HepG2 (cell line): ENCODE results near the gene HAND1. TPM values are rescaled to one million over a fixed set of nuclear protein-coding genes. Genes with fewer than 3 reads are reported as not detected.

Experiments used
- ATAC-seq: fragments of 200-7000 bp; cut with Tn5 transposase; 3 replicates; pipeline ENCODE4 v1.9.1; 2020; ENCODE audit warnings: mild to moderate bottlenecking, moderate library complexity
- BruUV-seq: library from RNA; stranded (reverse); fragments of 400-500 nt; replicated peaks from 2 replicates; lab custom pipeline; 2021; lab: Mats Ljungman, UMichigan
- CTCF ChIA-PET: fragments of 300-600 bp; formaldehyde crosslinking; extraction: SDS; loops from one replicate; lab custom pipeline; 2021; ENCODE audit warnings: low total read pairs, inconsistent platforms, low intra/inter-chr PET ratio; lab: Yijun Ruan, JAX
- POLR2A ChIA-PET: fragments of 350-600 bp; sonication (Branson Sonifier 250); formaldehyde crosslinking; loops from one replicate; lab custom pipeline; 2020; ENCODE audit warnings: antibody characterized with exemption, inconsistent platforms; lab: Yijun Ruan, JAX
- DNase-seq: peaks from one replicate; pipeline ENCODE4 v3.0.0-alpha.2; 2015; ENCODE audit warnings: low spot score
- FAIRE-seq: peaks from 3 replicates; lab custom pipeline; 2011; peaks lifted over from hg19 to GRCh38; lab: Jason Lieb, UNC
- H2AFZ ChIP-seq: one replicate; pipeline ENCODE4 v1.6.1; 2011; ENCODE audit warnings: low read length, inconsistent platforms
- H3K27ac ChIP-seq: fragments of 300-600 bp; 3 replicates; pipeline ENCODE4 v1.8.0; 2011; ENCODE audit warnings: mixed run types, mild to moderate bottlenecking, mixed read lengths, low read length, inconsistent platforms; ENCODE audit not compliant: insufficient read depth; ENCODE audit errors: extremely low read length
- H3K27me3 ChIP-seq, 2 experiments: fragments of 200-600 bp in 1 of 2; 2 replicates in 1 of 2; 3 replicates in 1 of 2; pipeline versions ENCODE4 v1.6.0 to v1.8.0; 2011; ENCODE audit warnings: low read length in 2 of 2, mild to moderate bottlenecking in 2 of 2, moderate library complexity in 2 of 2, inconsistent platforms in 1 of 2; ENCODE audit not compliant: insufficient read depth in 2 of 2, control insufficient read depth in 1 of 2
- H3K36me3 ChIP-seq, 2 experiments: fragments of 200-600 bp in 1 of 2; replicated peaks in 1 of 2; 2 replicates in 1 of 2; 3 replicates in 1 of 2; pipeline versions ENCODE4 v1.5.1 to v1.8.0; 2011; ENCODE audit warnings: low read length in 2 of 2, inconsistent platforms in 1 of 2; ENCODE audit not compliant: insufficient read depth in 2 of 2, control insufficient read depth in 1 of 2
- H3K4me1 ChIP-seq: 2 replicates; pipeline ENCODE4 v1.5.1; 2012; ENCODE audit warnings: low read length, inconsistent platforms; ENCODE audit not compliant: insufficient read depth
- H3K4me2 ChIP-seq: 2 replicates; pipeline ENCODE4 v1.6.0; 2011; ENCODE audit warnings: low read depth, low read length, inconsistent platforms
- H3K4me3 ChIP-seq, 3 experiments: fragments of 200-600 bp in 1 of 3; sonication (generic), shearing (Covaris generic) in 1 of 3; replicated peaks in 1 of 3; 2 replicates each; pipeline ENCODE4 v1.5.1; 2011 to 2016; ENCODE audit warnings: low read length in 3 of 3, inconsistent platforms in 2 of 3, low read depth in 2 of 3, mild to moderate bottlenecking in 2 of 3, control low read depth in 1 of 3, mixed read lengths in 1 of 3; ENCODE audit not compliant: insufficient read depth in 1 of 3
- H3K79me2 ChIP-seq: one replicate; pipeline ENCODE4 v1.6.1; 2011; ENCODE audit warnings: low read length, inconsistent platforms; ENCODE audit not compliant: insufficient read depth
- H3K9ac ChIP-seq: 2 replicates; pipeline ENCODE4 v1.6.0; 2011; ENCODE audit warnings: mild to moderate bottlenecking, low read depth, low read length, inconsistent platforms; ENCODE audit not compliant: insufficient read depth
- H3K9me3 ChIP-seq: 2 replicates; pipeline ENCODE4 v1.5.1; 2012; ENCODE audit warnings: mild to moderate bottlenecking, low read length
- H4K20me1 ChIP-seq: 2 replicates; pipeline ENCODE4 v1.6.0; 2011; ENCODE audit warnings: inconsistent platforms, mild to moderate bottlenecking, low read length, moderate library complexity; ENCODE audit not compliant: insufficient read depth
- FOXC1 ChIP-seq: sonication (generic); formaldehyde crosslinking; IDR thresholded peaks from 2 replicates; pipeline ENCODE4 v1.8.0; 2022; ENCODE audit warnings: mild to moderate bottlenecking, missing genetic modification reagents, borderline replicate concordance
- HNRNPL ChIP-seq: fragments of 200-400 bp; formaldehyde crosslinking; IDR thresholded peaks from 2 replicates; pipeline ENCODE4 v1.6.1; 2017; ENCODE audit warnings: mild to moderate bottlenecking, low read depth, low read length
- MLX ChIP-seq: IDR thresholded peaks from 2 replicates; pipeline ENCODE4 v1.6.1; 2016
- SP140L ChIP-seq: sonication (generic); formaldehyde crosslinking; IDR thresholded peaks from 2 replicates; pipeline ENCODE4 v1.4.0; 2020; ENCODE audit warnings: missing genetic modification reagents, borderline replicate concordance
- ZNF142 ChIP-seq: sonication (generic); formaldehyde crosslinking; IDR thresholded peaks from 2 replicates; pipeline ENCODE4 v1.4.0; 2020; ENCODE audit warnings: missing genetic modification reagents
- ZNF263 ChIP-seq: sonication (generic); formaldehyde crosslinking; IDR thresholded peaks from 2 replicates; pipeline ENCODE4 v1.4.0; 2020; ENCODE audit warnings: missing genetic modification reagents
- ZNF30 ChIP-seq: sonication (generic); formaldehyde crosslinking; IDR thresholded peaks from 2 replicates; pipeline ENCODE4 v1.5.0; 2020; ENCODE audit warnings: mild to moderate bottlenecking, missing genetic modification reagents
- ZNF816 ChIP-seq: sonication (generic); formaldehyde crosslinking; IDR thresholded peaks from 2 replicates; pipeline ENCODE4 v1.8.0; 2022; ENCODE audit warnings: missing genetic modification reagents, mild to moderate bottlenecking, borderline replicate concordance
- ZNF891 ChIP-seq: sonication (generic); formaldehyde crosslinking; IDR thresholded peaks from 2 replicates; pipeline ENCODE4 v1.5.0; 2020; ENCODE audit warnings: mild to moderate bottlenecking, missing genetic modification reagents
- WGBS: methylation state at CpG from one replicate; pipeline ENCODE4 v1.1.6; 2017; ENCODE audit warnings: low lambda C conversion rate; 5-methylcytosine and 5-hydroxymethylcytosine counted together
- in situ Hi-C: cut with HindIII; loops from 2 replicates; pipeline ENCODE4 v1.10.0; 2017; ENCODE audit warnings: low pct_unique_long_range_greater_than_20kb; ENCODE audit not compliant: extremely low pct_ligation_motif_present
- intact Hi-C: fragments of 100-400 bp; cut with micrococcal nuclease; formaldehyde crosslinking; loops from one replicate; pipeline ENCODE4 v1.10.0; 2022; ENCODE audit not compliant: unreplicated experiment
- polyA plus RNA-seq, 8 experiments: library from polyadenylated mRNA; depleted of rRNA in 3 of 8; stranded (reverse) in 7 of 8; unstranded in 1 of 8; fragments of >200 nt; fragmentation: Illumina TruSeq in 4 of 8; extraction: Trizol in 4 of 8; gene quantifications; 2 replicates each; pipeline versions ENCODE4 v1.2.1 to v1.2.3, GENCODE V29; 2011 to 2016; ENCODE audit warnings: low read depth in 4 of 8, missing spikeins in 1 of 8, mixed read lengths in 1 of 8; ENCODE audit not compliant: insufficient read depth in 1 of 8
- total RNA-seq, 5 experiments: library from RNA; depleted of rRNA; stranded (reverse); fragments of >200 nt; fragmentation: Illumina TruSeq; extraction: Trizol; gene quantifications; 2 replicates each; pipeline ENCODE4 v1.2.3, GENCODE V29; 2016; ENCODE audit warnings: low read depth in 1 of 5

Gene HAND1
- total and polyA plus RNA-seq, 2 of the 13 experiments (the other 11 are each of a cell fraction or from before 2014, with no cell fraction given), result not detected

- no peak for DNase-seq
- CTCF ChIA-PET, result no interaction called here
- peak overlapping the region; percentile 78 for H3K9ac ChIP-seq
- POLR2A ChIA-PET, result interaction anchor here (0.6 to 1.4 kb wide), 2 partner anchors 22 to 257 kb away, joined by 4 to 5 read pairs; partner anchors contain the start of gene GALNT10
- H4K20me1 ChIP-seq, result peaks cover 11% of the 10 kb centered on the region
- in situ Hi-C loops, result no loop called here
- 1% methylated on average over 10 of the region's 10 CpGs for WGBS
- H3K4me3 ChIP-seq, result peak overlapping the region; percentile 81 to 97 (median 94)
- no peaks in the 10 kb centered on the region for H3K27me3 ChIP-seq
- H2AFZ ChIP-seq, result no peak overlapping the region
- H3K79me2 ChIP-seq, result peaks cover 23% of the 10 kb centered on the region
- peak overlapping the region; percentile 93 for H3K4me2 ChIP-seq
- H3K27ac ChIP-seq, result peak overlapping the region; percentile 72
- peaks cover 39% of the 10 kb centered on the region for H3K4me1 ChIP-seq
- no peaks in the 10 kb centered on the region for H3K9me3 ChIP-seq
- intact Hi-C loops, result no loop called here
- no peak for TF ChIP-seq MLX (CRISPR knock-in tag)
- 0 out of 2 replicates have a peak, but pooled peaks have one; percentile 20 for TF ChIP-seq FOXC1
- TF ChIP-seq, all 625 proteins: peak for 1
- BruUV-seq, result TSS peak; percentile 57
- H3K36me3 ChIP-seq, result peaks cover 2 to 9% of the 10 kb centered on the region in 2 experiments; a peak in 4 of 5 replicates
- no peak for FAIRE-seq
- no peak for ATAC-seq
Observed at GRCh38 chr5:154447089-154447725, 30.8 kb downstream of the HAND1 start.

GRCh38 chr5:154446195-154447088 lies 31.6 kb downstream of the HAND1 start:
- Histone ChIP-seq H3K9ac (peak overlapping the region; percentile 78), H3K4me1 (peaks cover 34% of the 10 kb centered on the region), H3K4me3 (peak overlapping the region; percentile 81 to 97 (median 94)), H3K9me3 (no peaks in the 10 kb centered on the region), H2AFZ (no peak overlapping the region), H4K20me1 (peaks cover 11% of the 10 kb centered on the region), H3K27ac (peak overlapping the region; percentile 72), H3K79me2 (peaks cover 23% of the 10 kb centered on the region), H3K27me3 (no peaks in the 10 kb centered on the region), H3K4me2 (peak overlapping the region; percentile 93), H3K36me3 (peaks cover 0 to 8% of the 10 kb centered on the region in 2 experiments; a peak in 3 of 5 replicates)
- ChIA-PET POLR2A (interaction anchor here (0.7 to 1.4 kb wide), 2 partner anchors 59 to 256 kb away, joined by 4 to 5 read pairs; partner anchors contain the start of gene GALNT10), CTCF (no interaction called here)
- FAIRE-seq, result no peak
- BruUV-seq, result no TSS peak
- in situ Hi-C loops, result no loop called here
- peak; percentile 36 for DNase-seq
- intact Hi-C loops, result no loop called here
- ATAC-seq, result peak; percentile 61
- 1% methylated on average over 20 of the region's 87 CpGs for WGBS
- TF ChIP-seq ZNF816 (CRISPR knock-in tag) (no peak), SP140L (CRISPR knock-in tag) (no peak), HNRNPL (no peak), ZNF891 (no peak), ZNF142 (no peak), ZNF30 (CRISPR knock-in tag) (no peak), ZNF263 (0 out of 2 replicates have a peak, but pooled peaks have one; percentile 12)
